Cardiac muscle cell (in vitro differentiated cells and primary cell): ENCODE results near the gene TSPAN3. TPM values are rescaled to one million over a fixed set of nuclear protein-coding genes. Genes with fewer than 3 reads are reported as not detected.

ENCODE experiments used
- DNase-seq, 2 donors: peaks; one replicate each; pipeline versions ENCODE4 v3.0.0 to v3.0.0-alpha.2; 2010 to 2017; ENCODE audit warnings: low read depth in 1 of 2, low spot score in 1 of 2
- H3K27ac ChIP-seq: fragments of 200-600 bp; sonication (generic); 2 replicates; pipeline ENCODE4 v1.5.1; 2016
- H3K27me3 ChIP-seq: fragments of 200-600 bp; sonication (generic); 2 replicates; pipeline ENCODE4 v1.6.0; 2016; ENCODE audit warnings: control low read depth
- H3K36me3 ChIP-seq: fragments of 200-600 bp; sonication (generic); 2 replicates; pipeline ENCODE4 v1.5.1; 2016; ENCODE audit warnings: control low read depth
- H3K4me1 ChIP-seq: fragments of 200-600 bp; sonication (generic); 2 replicates; pipeline ENCODE4 v1.8.1; 2017; ENCODE audit warnings: low read depth, mild to moderate bottlenecking, mixed run types
- H3K4me3 ChIP-seq: fragments of 200-600 bp; sonication (generic); 2 replicates; pipeline ENCODE4 v1.5.1; 2016; ENCODE audit warnings: mild to moderate bottlenecking
- H3K9me3 ChIP-seq: fragments of 200-600 bp; sonication (generic); 2 replicates; pipeline ENCODE4 v1.5.1; 2017; ENCODE audit warnings: low read depth, mild to moderate bottlenecking, control low read depth
- CTCF ChIP-seq: IDR thresholded peaks from 2 replicates; pipeline ENCODE4 v1.5.1; 2012; ENCODE audit warnings: low read depth, mild to moderate bottlenecking, low read length
- polyA plus RNA-seq: library from polyadenylated mRNA; unstranded; fragments of >200 nt; fragmentation: Nextera tagmentation; extraction: Ambion mirVana; gene quantifications from 2 replicates; pipeline ENCODE4 v1.2.1, GENCODE V29; 2016
- total RNA-seq: library from RNA; depleted of rRNA; stranded (reverse); fragments of >200 nt; gene quantifications from 2 replicates; pipeline ENCODE4 v1.2.3, GENCODE V29; 2016

Gene TSPAN3
- total and polyA plus RNA-seq, 2 experiments from 2014 or later: 316 to 427 TPM

- H3K36me3 ChIP-seq: no peaks in the 10 kb centered on the region
- no peaks in the 10 kb centered on the region for H3K27me3 ChIP-seq
- no peak for TF ChIP-seq CTCF
- H3K4me1 ChIP-seq: no peaks in the 10 kb centered on the region
- no peak overlapping the region for H3K27ac ChIP-seq
- H3K4me3 ChIP-seq: no peak overlapping the region
- no peaks in the 10 kb centered on the region for H3K9me3 ChIP-seq
- no peak for DNase-seq
Measured at GRCh38 chr15:77032052-77032646, 38.8 kb downstream of the TSPAN3 start.

DNA sequence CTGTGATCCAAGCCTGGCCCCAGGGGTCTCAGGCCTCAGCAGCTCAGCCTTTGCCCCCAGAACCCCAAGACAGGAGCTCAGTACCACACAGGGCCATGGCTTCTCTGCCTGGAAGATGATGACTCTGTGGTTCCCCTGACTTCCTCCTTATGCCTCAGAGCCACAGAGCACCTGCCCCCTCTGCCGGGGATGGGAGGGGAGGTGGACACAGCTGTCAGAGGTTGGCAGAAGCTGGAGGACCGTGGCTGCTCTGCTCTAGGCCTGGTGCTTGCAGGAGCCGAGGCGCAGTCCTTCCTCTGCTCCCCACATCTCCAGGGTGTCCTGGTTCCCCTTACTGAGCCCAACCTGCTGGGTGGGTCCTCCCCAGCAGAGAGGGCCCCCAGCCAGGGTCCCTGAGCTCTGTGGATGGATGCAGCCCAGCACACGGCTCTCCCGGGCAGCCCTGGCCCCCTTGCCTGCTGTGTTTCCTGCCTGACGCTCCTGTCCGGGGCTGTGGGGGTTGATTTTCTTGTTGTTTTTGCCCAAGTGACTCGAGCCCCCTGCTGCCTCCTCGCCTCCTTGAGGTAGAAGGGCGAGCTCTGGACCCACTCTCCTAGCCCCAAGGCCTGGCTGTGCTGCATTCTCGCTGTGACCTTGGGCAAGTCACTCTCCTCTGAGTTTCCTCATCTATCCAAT lies 39.4 kb downstream of the TSPAN3 start:
- Histone ChIP-seq H3K4me1 (no peaks in the 10 kb centered on the region), H3K9me3 (no peaks in the 10 kb centered on the region), H3K27me3 (no peaks in the 10 kb centered on the region), H3K27ac (no peak overlapping the region), H3K36me3 (no peaks in the 10 kb centered on the region), H3K4me3 (no peak overlapping the region)
- no peak for DNase-seq
- no peak for TF ChIP-seq CTCF

DNA sequence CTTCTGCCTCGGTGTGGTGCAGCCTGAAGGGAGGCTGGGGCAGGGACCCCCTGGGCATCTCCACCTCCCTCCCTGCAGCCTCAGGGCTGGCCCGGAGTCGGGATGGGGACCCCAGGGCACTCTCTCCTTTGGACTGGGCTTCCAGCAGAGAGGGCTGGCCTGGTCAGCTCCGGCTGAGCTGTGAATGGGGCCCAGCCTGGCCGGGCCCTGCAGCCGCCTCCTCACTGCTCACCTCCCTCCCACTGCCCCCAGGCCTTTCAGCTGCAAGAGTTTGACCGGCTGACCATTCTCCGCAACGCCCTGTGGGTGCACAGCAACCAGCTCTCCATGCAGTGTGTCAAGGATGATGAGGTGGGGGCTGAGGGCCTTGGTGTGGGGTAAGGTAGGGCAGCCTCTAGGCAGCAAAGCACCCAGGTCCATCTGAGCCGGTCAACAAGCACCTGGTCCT lies 40.0 kb downstream of the TSPAN3 start:
- no peaks in the 10 kb centered on the region for H3K27me3 ChIP-seq
- H3K4me1 ChIP-seq: no peaks in the 10 kb centered on the region
- no peak for DNase-seq
- H3K4me3 ChIP-seq: no peak overlapping the region
- TF ChIP-seq CTCF: no peak
- H3K9me3 ChIP-seq: no peaks in the 10 kb centered on the region
- no peak overlapping the region for H3K27ac ChIP-seq
- H3K36me3 ChIP-seq: no peaks in the 10 kb centered on the region

DNA sequence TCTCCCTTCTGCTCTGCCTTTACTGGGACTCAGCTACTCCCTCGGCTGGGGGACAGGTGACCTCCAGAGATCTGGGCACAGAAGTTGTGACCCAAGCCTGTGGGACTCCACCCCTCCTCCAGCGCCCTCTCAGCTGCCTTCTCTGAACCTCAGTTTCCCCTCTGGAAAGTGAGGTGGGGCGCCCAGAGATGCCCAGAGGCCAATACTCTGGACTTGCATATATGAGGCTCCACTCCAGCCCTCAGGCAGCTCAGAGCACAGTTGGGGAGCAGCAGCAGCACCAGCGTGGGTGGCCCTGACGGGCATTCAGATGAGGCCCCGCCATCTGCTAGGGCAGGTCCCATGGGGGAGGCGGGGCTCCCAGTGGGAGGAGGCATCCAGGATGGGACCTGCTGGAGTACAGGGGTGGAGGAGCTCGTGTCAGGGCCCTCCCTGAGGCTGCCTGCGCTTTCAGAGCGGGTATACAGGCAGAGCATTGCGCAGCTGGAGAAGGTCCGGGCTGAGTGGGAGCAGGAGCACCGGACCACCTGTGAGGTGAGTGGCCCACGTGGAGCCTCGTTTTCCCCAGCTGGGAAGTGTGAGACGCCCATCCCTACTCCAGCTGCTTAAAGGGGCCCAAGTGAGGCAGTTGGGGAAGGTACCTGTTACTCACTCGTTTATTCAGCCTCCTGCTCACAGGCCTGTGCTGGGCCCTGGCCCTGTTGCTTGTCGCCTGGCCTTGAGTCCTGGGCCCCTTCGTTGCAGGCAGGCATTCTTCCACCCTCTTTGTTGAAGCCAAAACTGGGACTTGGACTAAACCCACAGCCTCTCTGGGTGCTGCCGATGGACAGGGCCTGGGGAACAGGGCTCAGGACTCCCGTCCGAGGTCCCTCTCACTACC lies 40.6 kb downstream of the TSPAN3 start:
- H3K4me1 ChIP-seq: no peaks in the 10 kb centered on the region
- no peak overlapping the region for H3K4me3 ChIP-seq

More for the DNA sequence above, 40.6 kb downstream of the TSPAN3 start:
- no peak overlapping the region for H3K27ac ChIP-seq
- H3K36me3 ChIP-seq: no peaks in the 10 kb centered on the region
- H3K9me3 ChIP-seq: no peaks in the 10 kb centered on the region
- H3K27me3 ChIP-seq: no peaks in the 10 kb centered on the region
- DNase-seq: no peak
- TF ChIP-seq CTCF: no peak
